Motor neuron (in vitro differentiated cells): ENCODE data around the gene TMEM117. TPM values are rescaled to one million over a fixed set of nuclear protein-coding genes. Genes with fewer than 3 reads are reported as not detected.

Experiments used
- ATAC-seq, 8 experiments: fragments of 200-7000 bp; cut with Tn5 transposase; replicated peaks in 6 of 8; 2 replicates each; pipeline ENCODE4 v1.8.0; 2021; ENCODE audit warnings: mild to moderate bottlenecking in 8 of 8, moderate library complexity in 8 of 8
- H3K27ac ChIP-seq, 2 donors: fragments of 250-450 bp; sonication (Bioruptor Pico); 2 replicates each; pipeline ENCODE4 v1.9.0; 2021; ENCODE audit warnings: antibody characterized with exemption in 2 of 2, mild to moderate bottlenecking in 2 of 2, moderate library complexity in 1 of 2
- H3K4me1 ChIP-seq, 2 donors: fragments of 250-450 bp; sonication (Bioruptor Pico); replicated peaks in 1 of 2; 2 replicates each; pipeline ENCODE4 v1.6.1; 2021; ENCODE audit warnings: antibody characterized with exemption in 2 of 2, mild to moderate bottlenecking in 2 of 2, moderate library complexity in 1 of 2
- H3K4me3 ChIP-seq, 5 donors: fragments of 250-450 bp; sonication (Bioruptor Pico); 2 replicates each; pipeline ENCODE4 v1.9.0; 2021; ENCODE audit warnings: antibody characterized with exemption in 5 of 5, mild to moderate bottlenecking in 5 of 5, moderate library complexity in 4 of 5
- WGBS, 10 experiments: fragments of 450-650 bp; shearing (Covaris generic); methylation state at CpG; one replicate each; pipeline ENCODE4 v1.0.0; 2022; 5-methylcytosine and 5-hydroxymethylcytosine counted together
- in situ Hi-C, 9 experiments: fragments of 400-800 bp; cut with MboI; loops; one replicate each; pipeline ENCODE4 v1.15.0; 2021; ENCODE audit warnings: low sequenced_read_pairs in 9 of 9, low pct_unique_long_range_greater_than_20kb in 2 of 9; ENCODE audit not compliant: unreplicated experiment in 9 of 9
- total RNA-seq, 8 experiments: library from RNA; unstranded; fragments of 300-600 nt; gene quantifications; 2 replicates each; pipeline versions ENCODE4 v1.2.3 to v1.2.4, GENCODE V29; 2022

TMEM117 gene
- total RNA-seq, 8 experiments from 2014 or later: 3.1 to 13.2 (median 7.0) TPM

GRCh38 chr12:43899574-43899973 is 63.7 kb downstream of the TMEM117 start:
- no peak for ATAC-seq
- no peak overlapping the region for H3K27ac ChIP-seq
- H3K4me3 ChIP-seq: no peak overlapping the region
- no peaks in the 10 kb centered on the region for H3K4me1 ChIP-seq
- in situ Hi-C loops: loop anchor here in 2 of 9 experiments (25.0 kb wide), 2 partner anchors 112 to 387 kb away; no protein-coding TSS in a partner anchor

GRCh38 chr12:43903686-43904085 is 67.8 kb downstream of the TMEM117 start:
- H3K4me1 ChIP-seq: no peaks in the 10 kb centered on the region
- H3K27ac ChIP-seq: no peak overlapping the region
- H3K4me3 ChIP-seq: no peak overlapping the region
- no peak for ATAC-seq
- in situ Hi-C loops: no loop called here

DNA sequence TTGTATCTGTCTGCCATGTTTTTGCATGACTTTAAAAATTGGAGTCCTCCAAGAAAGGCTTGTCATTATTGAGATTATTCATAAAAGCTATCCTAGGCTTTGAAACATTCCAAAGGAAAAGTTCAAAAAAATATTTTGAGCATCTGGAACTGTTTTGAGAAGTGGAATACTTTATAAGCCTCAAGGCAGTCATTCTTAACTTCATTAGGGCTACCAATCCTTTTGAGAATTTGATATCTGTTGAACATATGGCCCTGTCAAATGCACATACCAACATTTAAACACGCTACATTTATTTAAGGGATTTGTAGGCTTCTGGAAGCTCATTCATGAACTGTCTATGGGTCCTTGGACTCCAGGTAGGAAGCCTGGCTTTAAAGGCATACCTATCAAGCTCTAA is 77.0 kb downstream of the TMEM117 start:
- ATAC-seq: peak in 3 of 8 experiments; percentile 37 to 86 (median 38)
- in situ Hi-C loops: no loop called here
- Histone ChIP-seq H3K27ac (no peak overlapping the region), H3K4me1 (no peaks in the 10 kb centered on the region), H3K4me3 (no peak overlapping the region)
- 0 to 20% (median 0%) methylated on average over 1 of the region's 1 CpG; no CpG with 5 or more reads in 5 of the 10 experiments for WGBS, 10 experiments

DNA sequence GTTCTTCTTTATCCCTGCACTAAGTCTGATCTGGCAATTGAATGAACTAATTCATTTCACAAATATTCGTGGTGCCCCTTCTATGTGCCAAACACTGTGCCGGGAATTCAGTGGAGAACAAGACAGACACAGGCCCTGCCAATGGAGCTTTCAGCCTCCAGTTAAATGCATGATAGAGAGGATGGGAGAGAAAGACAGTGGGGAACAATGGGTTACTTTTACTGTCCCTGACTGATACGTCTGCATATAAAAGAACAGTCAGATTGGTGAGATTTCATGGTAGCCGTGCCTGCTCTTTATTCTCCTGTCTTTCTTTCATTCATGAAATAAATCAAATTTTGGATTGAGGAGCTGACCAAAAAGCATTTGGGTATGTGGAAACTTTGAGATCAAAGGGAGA is 78.5 kb downstream of the TMEM117 start:
- H3K4me3 ChIP-seq: no peak overlapping the region
- 31 to 100% (median 60%) methylated on average over 1 to 4 of the region's 4 CpGs; no CpG with 5 or more reads in 1 of the 10 experiments for WGBS, 10 experiments
- no peak for ATAC-seq
- no peak overlapping the region for H3K27ac ChIP-seq
- H3K4me1 ChIP-seq: no peaks in the 10 kb centered on the region
- in situ Hi-C loops: no loop called here

DNA sequence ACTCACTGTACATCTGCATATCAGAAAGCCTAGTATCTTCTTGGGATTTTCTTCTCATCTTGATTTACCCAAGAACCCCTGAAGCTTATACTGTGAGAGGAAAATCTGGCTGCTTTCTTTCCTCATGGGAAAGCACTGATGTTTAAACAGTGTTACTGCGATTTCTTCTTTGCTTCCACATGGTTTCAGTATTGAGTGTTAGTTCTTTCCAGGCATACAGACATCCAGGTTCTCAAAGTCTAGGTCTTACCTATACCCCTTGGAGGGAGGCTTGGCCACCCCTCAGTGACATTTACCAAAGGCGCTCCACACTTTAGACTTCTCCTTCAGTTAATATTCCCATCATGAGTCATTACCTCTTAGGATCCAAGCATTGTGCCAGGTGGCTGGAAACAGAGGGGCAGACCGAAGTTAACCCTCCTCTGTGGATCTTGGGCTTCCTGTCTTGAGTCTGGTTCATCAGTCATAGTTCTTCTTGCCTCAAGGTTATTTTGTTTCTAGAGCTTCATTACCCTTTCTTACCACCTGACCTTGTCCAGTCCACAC is 79.1 kb downstream of the TMEM117 start:
- WGBS, 10 experiments: 20 to 100% (median 84%) methylated on average over 1 to 3 of the region's 3 CpGs; no CpG with 5 or more reads in 2 of the 10 experiments
- Histone ChIP-seq H3K27ac (no peak overlapping the region), H3K4me3 (no peak overlapping the region), H3K4me1 (no peaks in the 10 kb centered on the region)
- in situ Hi-C loops: no loop called here
- ATAC-seq: peak in 3 of 8 experiments; percentile 34 to 68 (median 64)

DNA sequence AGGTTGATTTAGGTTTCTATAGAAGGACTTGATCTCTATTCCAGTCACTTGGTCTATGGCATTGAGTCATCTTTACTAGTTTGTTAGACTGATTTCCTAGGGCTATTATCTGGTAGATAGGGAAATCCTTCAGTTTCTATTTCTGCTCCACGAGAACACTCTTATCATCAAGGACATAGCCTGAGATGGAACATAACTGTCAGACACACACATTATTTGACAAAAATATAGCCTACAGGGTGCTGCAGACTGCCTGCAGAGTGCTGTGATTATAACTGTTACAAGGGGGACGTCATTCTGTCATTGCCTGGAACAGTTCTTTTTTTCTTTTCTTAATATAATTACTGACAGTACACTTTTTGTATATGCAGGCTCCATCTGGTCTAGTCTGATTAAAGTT is 82.0 kb downstream of the TMEM117 start:
- no peak overlapping the region for H3K4me3 ChIP-seq
- peak in 2 of 8 experiments; percentile 43 to 82 for ATAC-seq
- H3K27ac ChIP-seq: no peak overlapping the region
- 60 to 93% (median 77%) methylated on average over 1 to 2 of the region's 2 CpGs; no CpG with 5 or more reads in 2 of the 10 experiments for WGBS, 10 experiments
- in situ Hi-C loops: no loop called here
- no peaks in the 10 kb centered on the region for H3K4me1 ChIP-seq

- peak in 3 of 8 experiments; percentile 97 to 98 (median 97) for ATAC-seq
- Histone ChIP-seq H3K27ac (no peak overlapping the region), H3K4me3 (no peak overlapping the region), H3K4me1 (no peaks in the 10 kb centered on the region)
- in situ Hi-C loops: no loop called here
- WGBS, 10 experiments: 27 to 100% (median 80%) methylated on average over 1 to 3 of the region's 3 CpGs
Measured at GRCh38 chr12:43921666-43922337, 85.9 kb downstream of the TMEM117 start.

DNA sequence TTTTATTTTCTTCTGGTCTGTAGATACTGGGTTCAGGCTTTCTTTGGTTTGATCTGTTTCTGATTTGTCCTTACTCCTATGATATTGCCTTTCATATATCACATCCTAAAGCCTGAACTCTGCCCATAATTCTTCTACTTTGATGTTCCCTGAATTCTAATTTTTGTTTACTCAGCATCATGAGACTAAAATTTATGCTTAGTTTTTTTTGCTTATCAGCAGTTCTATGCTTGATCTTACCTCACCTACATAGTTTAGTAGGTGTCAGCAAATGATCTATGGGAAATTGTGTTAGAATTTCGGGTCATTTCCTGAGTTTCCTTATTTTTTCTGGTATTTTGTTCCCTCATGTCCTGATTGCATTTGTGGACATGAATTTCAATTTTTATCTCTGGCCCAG is 94.2 kb downstream of the TMEM117 start:
- WGBS, 10 experiments: 11 to 100% (median 56%) methylated on average over 1 of the region's 1 CpG; no CpG with 5 or more reads in 1 of the 10 experiments

GRCh38 chr12:43931187-43931586 is 95.3 kb downstream of the TMEM117 start:
- no peak for ATAC-seq
- Histone ChIP-seq H3K4me3 (no peak overlapping the region), H3K27ac (no peak overlapping the region), H3K4me1 (no peaks in the 10 kb centered on the region)
- WGBS, 10 experiments: 67 to 100% (median 98%) methylated on average over 1 to 2 of the region's 2 CpGs
- in situ Hi-C loops: no loop called here

More for the DNA sequence above, 94.2 kb downstream of the TMEM117 start:
- Histone ChIP-seq H3K4me3 (no peak overlapping the region), H3K27ac (no peak overlapping the region), H3K4me1 (no peaks in the 10 kb centered on the region)
- in situ Hi-C loops: no loop called here
- ATAC-seq: no peak

DNA sequence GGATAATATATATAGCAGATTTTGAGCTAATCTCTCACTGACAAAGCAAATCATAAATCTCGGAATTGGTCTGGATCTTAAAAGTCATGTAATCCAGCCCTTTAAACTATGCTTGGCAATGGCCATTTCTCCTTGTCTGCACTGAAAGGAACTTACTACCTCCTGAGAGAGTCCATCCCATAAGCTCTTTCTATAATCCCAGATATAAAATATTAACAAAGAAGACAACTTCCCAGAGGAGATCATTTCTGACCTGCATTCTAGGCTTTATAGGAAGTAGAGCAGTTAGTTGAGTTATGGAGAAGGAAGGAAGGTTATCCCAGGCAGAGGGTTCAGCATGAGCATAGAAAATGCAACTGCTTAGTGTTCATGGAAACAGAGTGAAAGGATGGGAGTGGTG is 99.7 kb downstream of the TMEM117 start:
- 38 to 100% (median 96%) methylated on average over 1 of the region's 1 CpG; no CpG with 5 or more reads in 2 of the 10 experiments for WGBS, 10 experiments
- in situ Hi-C loops: no loop called here
- Histone ChIP-seq H3K27ac (no peak overlapping the region), H3K4me3 (no peak overlapping the region), H3K4me1 (no peaks in the 10 kb centered on the region)
- no peak for ATAC-seq

DNA sequence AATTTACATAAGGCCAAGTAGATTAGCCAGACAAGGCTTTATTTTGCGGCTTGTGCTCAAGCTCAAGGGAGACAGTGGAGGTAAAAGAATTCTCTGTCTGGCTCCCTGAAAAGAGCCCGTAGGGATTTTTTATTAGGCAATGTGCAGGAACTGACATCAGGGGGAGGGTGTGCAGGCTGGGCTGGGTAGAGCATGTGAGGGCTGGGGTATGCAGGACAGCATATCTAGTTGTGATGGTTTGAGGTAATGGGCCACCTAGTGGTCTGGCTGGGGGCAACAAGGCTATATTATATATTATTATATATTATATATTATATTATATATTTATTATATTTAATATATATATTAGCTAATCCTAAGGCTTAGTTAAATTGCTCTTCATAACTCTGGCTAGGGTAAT is 102.1 kb downstream of the TMEM117 start:
- no peak for ATAC-seq
- Histone ChIP-seq H3K27ac (no peak overlapping the region), H3K4me1 (no peaks in the 10 kb centered on the region), H3K4me3 (no peak overlapping the region)
- WGBS, 10 experiments: 50 to 100% (median 80%) methylated on average over 1 to 2 of the region's 2 CpGs; no CpG with 5 or more reads in 5 of the 10 experiments
- in situ Hi-C loops: no loop called here

DNA sequence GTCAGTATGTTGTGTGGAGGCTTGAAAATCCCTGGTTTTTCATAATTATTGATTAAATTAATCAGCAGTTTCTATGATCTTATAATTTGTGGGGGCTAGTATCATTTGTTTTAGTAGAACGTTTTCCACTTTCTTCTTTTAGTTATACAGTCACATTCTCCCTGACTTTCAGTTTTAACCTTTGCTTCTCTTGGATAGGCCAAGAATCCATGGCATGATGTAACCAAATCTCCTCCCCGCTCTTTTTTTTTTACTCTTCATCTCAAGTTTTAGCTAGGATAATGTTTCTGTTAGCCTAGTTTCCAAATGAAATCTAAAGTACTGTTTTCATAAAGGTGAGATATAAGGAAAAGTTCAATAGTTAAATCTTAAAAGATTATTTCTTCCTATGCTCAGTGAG is 106.5 kb downstream of the TMEM117 start:
- ATAC-seq: no peak
- no peaks in the 10 kb centered on the region for H3K4me1 ChIP-seq
- H3K27ac ChIP-seq: no peak overlapping the region
- in situ Hi-C loops: no loop called here
- no peak overlapping the region for H3K4me3 ChIP-seq
- WGBS, 10 experiments: 33 to 88% (median 67%) methylated on average over 1 to 2 of the region's 2 CpGs; no CpG with 5 or more reads in 1 of the 10 experiments

DNA sequence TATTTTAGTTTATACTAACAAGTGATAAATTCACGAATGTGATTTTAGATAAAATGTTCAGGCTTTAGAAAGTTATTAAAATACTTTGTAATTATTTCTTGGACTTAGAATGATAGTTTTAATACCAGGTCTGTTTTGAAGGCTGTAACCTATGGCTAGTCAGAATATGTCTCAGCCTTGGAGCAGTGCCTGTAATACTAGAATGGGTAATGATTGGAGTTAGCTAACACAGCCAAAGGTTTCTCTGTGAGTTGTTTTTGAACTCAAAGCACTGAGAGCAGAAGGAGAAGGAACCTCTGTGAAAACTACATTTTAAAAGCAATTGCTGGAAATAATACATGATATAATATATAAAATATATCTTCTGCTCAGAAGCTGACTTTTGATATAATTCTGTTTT is 110.1 kb downstream of the TMEM117 start:
- Histone ChIP-seq H3K27ac (no peak overlapping the region), H3K4me1 (no peaks in the 10 kb centered on the region), H3K4me3 (no peak overlapping the region)
- ATAC-seq: no peak
- in situ Hi-C loops: no loop called here
- WGBS, 10 experiments: 33 to 100% (median 82%) methylated on average over 1 of the region's 1 CpG; no CpG with 5 or more reads in 1 of the 10 experiments

GRCh38 chr12:43951286-43951685 is 115.4 kb downstream of the TMEM117 start:
- H3K4me3 ChIP-seq: no peak overlapping the region
- WGBS, 10 experiments: 80 to 100% (median 94%) methylated on average over 1 to 3 of the region's 6 CpGs; no CpG with 5 or more reads in 4 of the 10 experiments
- ATAC-seq: no peak
- H3K4me1 ChIP-seq: no peaks in the 10 kb centered on the region
- in situ Hi-C loops: loop anchor here in 3 of 9 experiments (25.0 kb wide), 1 partner anchor 986 kb away; no protein-coding TSS in a partner anchor
- H3K27ac ChIP-seq: no peak overlapping the region
